AG10803 (cell line): ENCODE results near the gene IRGC.

Experiments used
- DNase-seq: peaks from one replicate; pipeline ENCODE4 v3.0.0; 2010; ENCODE audit warnings: low read depth
- H3K4me3 ChIP-seq: 2 replicates; pipeline ENCODE4 v1.5.1; 2011; ENCODE audit warnings: mild to moderate bottlenecking, low read length, control low read depth
- CTCF ChIP-seq: conservative IDR thresholded peaks from 2 replicates; pipeline ENCODE4 v1.5.1; 2011; ENCODE audit warnings: mild to moderate bottlenecking, low read length, control low read depth, inconsistent platforms

Gene IRGC

GRCh38 chr19:43723588-43723987, 7.7 kb downstream of the IRGC start:
- no peak for DNase-seq
- peak; percentile 41 for TF ChIP-seq CTCF
- no peak overlapping the region for H3K4me3 ChIP-seq

GRCh38 chr19:43724896-43725295, 9.0 kb downstream of the IRGC start:
- DNase-seq = no peak
- no peak for TF ChIP-seq CTCF
- no peak overlapping the region for H3K4me3 ChIP-seq

GRCh38 chr19:43725468-43725867, 9.6 kb downstream of the IRGC start:
- H3K4me3 ChIP-seq = no peak overlapping the region
- no peak for DNase-seq
- no peak for TF ChIP-seq CTCF

- H3K4me3 ChIP-seq = no peak overlapping the region
- TF ChIP-seq CTCF = no peak
- peak; percentile 18 for DNase-seq
Observed at GRCh38 chr19:43726736-43727592, 11.1 kb downstream of the IRGC start.

- DNase-seq = no peak
- no peak overlapping the region for H3K4me3 ChIP-seq
- TF ChIP-seq CTCF = no peak
Observed at GRCh38 chr19:43727593-43727853, 11.6 kb downstream of the IRGC start.

- no peak overlapping the region for H3K4me3 ChIP-seq
- peak; percentile 10 for DNase-seq
- TF ChIP-seq CTCF = no peak
Observed at GRCh38 chr19:43729919-43730318, 14.0 kb downstream of the IRGC start.

- no peak for TF ChIP-seq CTCF
- no peak for DNase-seq
- no peak overlapping the region for H3K4me3 ChIP-seq
Observed at GRCh38 chr19:43731346-43731745, 15.5 kb downstream of the IRGC start.
